PC-3 (cell line): ENCODE data around the gene AHCTF1. TPM values are rescaled to one million over a fixed set of nuclear protein-coding genes. Genes with fewer than 3 reads are reported as not detected.

Experiments
- ATAC-seq: fragments of 200-7000 bp; cut with Tn5 transposase; 2 replicates; pipeline ENCODE4 v1.9.1; 2020; ENCODE audit warnings: mild to moderate bottlenecking, moderate library complexity
- BruUV-seq: library from RNA; stranded (reverse); fragments of 400-500 nt; replicated peaks from 2 replicates; lab custom pipeline; 2021; lab: Mats Ljungman, UMichigan
- CTCF ChIA-PET: fragments of 300-600 bp; sonication (Branson Sonifier 250); formaldehyde crosslinking; loops from one replicate; lab custom pipeline; 2022; ENCODE audit warnings: antibody characterized with exemption; lab: Charles Lee
- POLR2A ChIA-PET: fragments of 300-600 bp; sonication (Branson Sonifier 250); formaldehyde crosslinking; loops from one replicate; lab custom pipeline; 2022; ENCODE audit warnings: antibody characterized with exemption; ENCODE audit not compliant: unreplicated experiment; lab: Charles Lee
- DNase-seq: peaks from one replicate; pipeline ENCODE4 v3.0.0-alpha.2; 2015
- H2AFZ ChIP-seq: fragments of 300-600 bp; sonication (generic); 2 replicates; pipeline ENCODE4 v1.6.0; 2016; ENCODE audit warnings: antibody characterized with exemption, low read length
- H3F3A ChIP-seq: fragments of 300-600 bp; sonication (generic); one replicate; pipeline ENCODE4 v1.6.0; 2017; ENCODE audit warnings: antibody characterized with exemption, low read length, control low read depth, mild to moderate bottlenecking; ENCODE audit not compliant: unreplicated experiment
- H3K27ac ChIP-seq: fragments of 300-600 bp; sonication (generic); 2 replicates; pipeline ENCODE4 v1.5.1; 2016; ENCODE audit warnings: mild to moderate bottlenecking, low read length
- H3K27me3 ChIP-seq: fragments of 300-600 bp; sonication (generic); 2 replicates; pipeline ENCODE4 v1.6.1; 2016; ENCODE audit warnings: low read length, mixed read lengths
- H3K36me3 ChIP-seq: fragments of 300-600 bp; sonication (generic); 2 replicates; pipeline ENCODE4 v1.6.1; 2016; ENCODE audit warnings: low read depth, mixed run types, low read length, mixed read lengths
- H3K4me1 ChIP-seq: fragments of 300-600 bp; sonication (generic); 2 replicates; pipeline ENCODE4 v1.5.1; 2016; ENCODE audit warnings: low read length; ENCODE audit not compliant: insufficient read depth
- H3K4me2 ChIP-seq: fragments of 300-600 bp; sonication (generic); 2 replicates; pipeline ENCODE4 v1.6.0; 2016; ENCODE audit warnings: low read length
- H3K4me3 ChIP-seq: fragments of 300-600 bp; sonication (generic); 2 replicates; pipeline ENCODE4 v1.5.1; 2016; ENCODE audit warnings: mild to moderate bottlenecking, low read length, mixed read lengths
- H3K79me2 ChIP-seq: fragments of 300-600 bp; sonication (generic); 2 replicates; pipeline ENCODE4 v1.6.1; 2017; ENCODE audit warnings: low read length, mixed read lengths
- H3K9ac ChIP-seq: fragments of 300-600 bp; sonication (generic); 2 replicates; pipeline ENCODE4 v1.6.0; 2016; ENCODE audit warnings: mild to moderate bottlenecking, low read length
- H3K9me2 ChIP-seq: fragments of 300-600 bp; sonication (generic); replicated peaks from 2 replicates; pipeline ENCODE4 v1.6.1; 2016; ENCODE audit warnings: mixed run types, low read length, mixed read lengths
- H3K9me3 ChIP-seq: fragments of 300-600 bp; sonication (generic); 2 replicates; pipeline ENCODE4 v1.6.1; 2016; ENCODE audit warnings: low read length, mixed read lengths
- H4K20me1 ChIP-seq: fragments of 300-600 bp; sonication (generic); 2 replicates; pipeline ENCODE4 v1.6.1; 2016; ENCODE audit warnings: low read length, mixed read lengths
- CTCF ChIP-seq: fragments of 300-600 bp; sonication (generic); conservative IDR thresholded peaks from 2 replicates; pipeline ENCODE4 v1.5.1; 2017; ENCODE audit warnings: antibody characterized with exemption, low read depth, mild to moderate bottlenecking, low read length
- EZH2 ChIP-seq: fragments of 300-600 bp; sonication (generic); IDR thresholded peaks from one replicate; pipeline ENCODE4 v1.6.1; 2017; ENCODE audit warnings: antibody characterized with exemption, mild to moderate bottlenecking, low read length; ENCODE audit not compliant: unreplicated experiment
- EZH2phosphoT487 ChIP-seq: fragments of 300-600 bp; sonication (generic); IDR thresholded peaks from 2 replicates; pipeline ENCODE4 v1.6.1; 2018; ENCODE audit warnings: mild to moderate bottlenecking, antibody characterized with exemption, low read length, borderline replicate concordance
- intact Hi-C: fragments of 100-400 bp; cut with micrococcal nuclease; formaldehyde crosslinking; loops from 2 replicates; pipeline ENCODE4 v1.9.0; 2023
- total RNA-seq: library from RNA; depleted of rRNA; stranded (reverse); fragments of >200 nt; gene quantifications from 2 replicates; pipeline ENCODE4 v1.2.3, GENCODE V29; 2014

Gene AHCTF1
- total RNA-seq, 1 experiment from 2014 or later: 38.0 TPM

GRCh38 chr1:246837418-246838117 lies 94.2 kb downstream of the AHCTF1 start:
- POLR2A ChIA-PET: no interaction called here
- Histone ChIP-seq H3K36me3 (peaks cover 12% of the 10 kb centered on the region), H2AFZ (no peak overlapping the region), H3K79me2 (no peaks in the 10 kb centered on the region), H4K20me1 (no peaks in the 10 kb centered on the region), H3K9ac (no peak overlapping the region), H3F3A (no peaks in the 10 kb centered on the region), H3K4me2 (peak overlapping the region; percentile 10; the same call in 1 of the 2 replicates), H3K4me1 (peaks cover 11% of the 10 kb centered on the region), H3K9me2 (no peaks in the 10 kb centered on the region), H3K27me3 (no peaks in the 10 kb centered on the region), H3K9me3 (no peaks in the 10 kb centered on the region), H3K4me3 (no peak overlapping the region), H3K27ac (peak overlapping the region; percentile 30)
- ATAC-seq: peak; percentile 66
- DNase-seq: no peak
- intact Hi-C loops: no loop called here
- BruUV-seq: no TSS peak
- TF ChIP-seq EZH2phosphoT487 (no peak), EZH2 (no peak), CTCF (no peak)
- CTCF ChIA-PET: no interaction called here

GRCh38 chr1:246836209-246836966 lies 95.4 kb downstream of the AHCTF1 start:
- Histone ChIP-seq H3K27ac (no peak overlapping the region), H3K4me3 (no peak overlapping the region), H4K20me1 (no peaks in the 10 kb centered on the region), H3K27me3 (no peaks in the 10 kb centered on the region), H3K9ac (no peak overlapping the region), H3K36me3 (peaks cover 7% of the 10 kb centered on the region), H3K9me2 (no peaks in the 10 kb centered on the region), H3K4me1 (peaks cover 11% of the 10 kb centered on the region), H3K79me2 (no peaks in the 10 kb centered on the region), H2AFZ (no peak overlapping the region), H3K4me2 (no peak overlapping the region), H3F3A (no peaks in the 10 kb centered on the region), H3K9me3 (no peaks in the 10 kb centered on the region)
- DNase-seq (peak; percentile 16), ATAC-seq (no peak; the same call in 1 of the 2 replicates)
- ChIA-PET POLR2A (no interaction called here), CTCF (no interaction called here)
- TF ChIP-seq CTCF: no peak
- no peak for TF ChIP-seq EZH2
- no peak for TF ChIP-seq EZH2phosphoT487
- intact Hi-C loops: no loop called here
- TSS peak; percentile 25 for BruUV-seq

DNA sequence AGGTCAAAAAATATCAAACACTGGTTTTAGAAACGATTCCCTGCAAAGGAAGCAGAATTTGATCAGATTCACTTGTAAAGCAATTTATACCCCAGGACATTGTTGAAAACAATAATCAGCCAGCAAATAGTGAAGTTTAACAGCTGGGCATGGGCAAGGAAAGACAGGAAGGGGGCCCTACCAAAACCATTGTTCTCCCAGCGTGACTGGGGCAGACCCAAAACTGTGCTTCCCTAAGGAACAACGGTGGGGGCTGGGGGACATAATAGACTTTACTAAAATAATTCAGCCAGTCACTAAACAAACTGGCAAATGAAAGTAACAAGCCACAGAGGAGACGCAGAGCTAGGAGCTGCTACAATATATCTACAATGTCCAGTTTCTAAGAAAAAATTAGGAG lies 100.2 kb downstream of the AHCTF1 start:
- DNase-seq (no peak), ATAC-seq (no peak)
- ChIA-PET POLR2A (no interaction called here), CTCF (no interaction called here)
- no peaks in the 10 kb centered on the region for H3K79me2 ChIP-seq
- no peak overlapping the region for H3K27ac ChIP-seq
- no peak overlapping the region for H2AFZ ChIP-seq
- H4K20me1 ChIP-seq: no peaks in the 10 kb centered on the region
- no peaks in the 10 kb centered on the region for H3K9me2 ChIP-seq
- no peak overlapping the region for H3K9ac ChIP-seq
- intact Hi-C loops: no loop called here
- no peaks in the 10 kb centered on the region for H3F3A ChIP-seq
- H3K4me2 ChIP-seq: no peak overlapping the region
- peaks cover 13% of the 10 kb centered on the region for H3K4me1 ChIP-seq
- no peak overlapping the region for H3K4me3 ChIP-seq
- H3K9me3 ChIP-seq: peaks cover 9% of the 10 kb centered on the region
- peaks cover 5% of the 10 kb centered on the region; the same call in 1 of the 2 replicates for H3K36me3 ChIP-seq
- no peaks in the 10 kb centered on the region for H3K27me3 ChIP-seq
- TF ChIP-seq CTCF (no peak), EZH2phosphoT487 (no peak), EZH2 (no peak)
- BruUV-seq: no TSS peak
